ENCODE measurements around the gene DNAAF2. TPM values are rescaled to one million over a fixed set of nuclear protein-coding genes. Genes with fewer than 3 reads are reported as not detected.
A peak's percentile ranks its signal among the peaks of the same experiment; 100 is the strongest.

Gene DNAAF2
- total and polyA plus RNA-seq, 2 of the 13 experiments (the other 11 are each of a cell fraction or from before 2014, with no cell fraction given) = 6.1 to 13.6 TPM

GRCh38 chr14:49620182-49621113, 14.6 kb downstream of the DNAAF2 start, which contains the start of the genes MGAT2 and RPL36AL (continued):
- TF ChIP-seq ZNF318 (CRISPR knock-in tag; IDR thresholded peaks at IDR 0.05) (no peak), NFRKB (IDR thresholded peaks at IDR 0.05) (no peak), RORA (CRISPR knock-in tag; IDR thresholded peaks at IDR 0.05) (no peak), CERS6 (CRISPR knock-in tag; IDR thresholded peaks at IDR 0.05) (no peak), NFYB (CRISPR knock-in tag; IDR thresholded peaks at IDR 0.05) (peak; percentile 97), MTF1 (CRISPR knock-in tag; IDR thresholded peaks at IDR 0.05) (peak; percentile 40; the same call in 1 of the 2 replicates), FOXA1 (IDR thresholded peaks at IDR 0.05) (no peak), FOXA1 (CRISPR knock-in tag; IDR thresholded peaks at IDR 0.05) (peak; percentile 3; the same call in 1 of the 2 replicates), ZNF687 (CRISPR knock-in tag; IDR thresholded peaks at IDR 0.05) (peak; percentile 85), SYNCRIP (IDR thresholded peaks at IDR 0.05; ENCODE audit: insufficient read depth, low read depth, low read length) (no peak), ZNF644 (CRISPR knock-in tag; IDR thresholded peaks at IDR 0.05; ENCODE audit: low read depth) (no peak), NCOR1 (IDR thresholded peaks at IDR 0.05; ENCODE audit: borderline replicate concordance, low read length) (no peak; the same call in 1 of the 2 replicates), HMG20B (CRISPR knock-in tag; conservative IDR thresholded peaks at IDR 0.05) (no peak; the same call in 1 of the 2 replicates), RFXAP (CRISPR knock-in tag; IDR thresholded peaks at IDR 0.05; ENCODE audit: borderline replicate concordance) (0 out of 2 replicates have a peak, but pooled peaks have one; percentile 5), BATF2 (CRISPR knock-in tag; IDR thresholded peaks at IDR 0.05) (no peak)
